Mammary epithelial cell (primary cell): ENCODE data around the gene SUCLA2.
"Not testable (repeated sequence)": the region's sequence is repeated elsewhere in the genome, so short reads cannot be mapped to it uniquely, and the experiment has no call there.

Experiments used
- CTCF ChIP-seq, 2 donors: IDR thresholded peaks in 1 of 2; conservative IDR thresholded peaks in 1 of 2; 2 replicates each; pipeline ENCODE4 v1.5.1; 2011 to 2012; ENCODE audit warnings: inconsistent platforms in 2 of 2, low read length in 2 of 2, mild to moderate bottlenecking in 2 of 2, control low read depth in 1 of 2, low read depth in 1 of 2; ENCODE audit not compliant: insufficient read depth in 1 of 2; ENCODE audit errors: extremely low read depth in 1 of 2
- EZH2 ChIP-seq: IDR thresholded peaks from 2 replicates; pipeline ENCODE4 v1.6.1; 2012; ENCODE audit warnings: low read length, inconsistent platforms, borderline replicate concordance

GRCh38 chr13:47945146-47945545 lies 55.9 kb downstream of the SUCLA2 start:
- TF ChIP-seq EZH2; CTCF (conservative IDR thresholded peaks at IDR 0.05 in 1 of 2, IDR thresholded peaks at IDR 0.05 in 1 of 2; ENCODE audit: extremely low read depth in 1 of 2, insufficient read depth in 1 of 2, low read depth in 1 of 2, low read length in 2 of 2): not testable (repeated sequence)
